A204.1 (cell line): ENCODE results near the gene TRIM33.
"Not testable (repeated sequence)": the region's sequence is repeated elsewhere in the genome, so short reads cannot be mapped to it uniquely, and the experiment has no call there.

Experiments
- FAIRE-seq: peaks from 2 replicates; lab custom pipeline; 2012; peaks lifted over from hg19 to GRCh38; lab: Jason Lieb, UNC

The TRIM33 gene

DNA sequence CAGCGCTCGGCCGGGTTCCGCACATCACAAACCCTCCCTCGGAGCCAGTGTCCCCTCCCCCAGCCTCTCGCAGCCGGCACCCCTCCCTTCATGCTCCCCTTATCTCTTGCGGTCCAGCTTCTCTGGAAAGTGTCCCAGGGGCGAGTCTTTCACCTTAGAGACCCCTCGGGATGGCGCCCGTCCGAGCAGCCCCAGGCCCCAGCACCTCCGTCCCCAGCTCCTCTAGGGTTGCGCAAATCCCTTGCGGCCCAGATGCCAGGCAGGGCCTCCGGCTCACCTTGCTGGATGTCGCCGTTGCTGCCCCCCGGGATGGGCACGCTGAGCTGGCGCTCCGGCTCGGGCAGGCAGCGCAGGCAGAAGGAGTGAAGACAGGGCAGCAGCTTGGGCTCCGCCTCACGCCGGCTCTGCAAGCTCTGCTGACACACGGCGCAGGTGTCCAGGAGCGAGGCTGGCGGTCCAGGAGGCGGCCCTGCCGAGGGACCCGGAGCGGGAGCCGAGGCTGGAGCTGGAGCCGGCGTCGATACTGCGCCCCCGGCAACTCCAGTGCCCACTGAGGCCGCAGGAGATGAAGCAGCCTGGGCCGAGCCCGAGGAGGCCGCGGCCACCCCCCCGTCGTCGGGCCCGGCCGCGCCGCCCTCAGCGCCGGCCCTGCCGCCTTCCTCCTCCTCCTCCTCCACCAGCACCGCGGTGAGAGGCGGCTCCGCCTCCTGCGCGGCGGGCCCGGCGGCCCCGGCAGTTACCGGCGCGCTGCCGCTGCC lies 550 bp downstream of the TRIM33 start:
- FAIRE-seq, result no peak

DNA sequence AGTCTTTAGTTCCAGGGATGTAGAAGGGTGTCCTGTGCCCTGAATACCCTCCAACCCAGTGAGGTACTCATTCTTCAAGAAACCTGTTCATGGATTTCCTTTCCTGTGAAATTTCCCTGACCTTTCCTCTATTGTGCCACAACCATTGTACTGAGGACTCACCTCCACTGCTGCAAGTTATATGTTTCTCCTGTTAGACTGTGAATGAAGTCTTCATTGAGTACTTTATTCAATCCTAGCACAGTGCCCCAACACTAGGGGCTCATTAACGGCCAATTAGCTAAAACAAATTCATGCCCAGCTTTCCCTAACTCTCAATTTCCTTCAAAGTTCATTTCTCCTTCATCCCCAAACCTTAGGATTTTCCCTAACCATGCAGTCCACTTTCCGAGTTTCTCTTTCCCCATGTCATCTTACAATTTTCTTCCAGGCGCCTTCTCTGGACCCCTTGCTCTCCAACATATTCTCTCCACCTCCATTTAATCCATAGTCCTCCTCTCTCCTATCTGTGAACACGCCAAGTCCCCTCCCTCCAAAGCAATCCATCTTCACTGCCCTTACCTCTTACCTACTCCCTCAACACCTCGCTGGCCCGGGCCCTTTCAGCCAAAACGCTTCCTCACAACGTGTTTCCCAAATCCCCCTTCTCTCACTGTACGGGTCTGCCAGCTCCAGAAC lies 1.3 kb downstream of the TRIM33 start:
- no peak for FAIRE-seq

DNA sequence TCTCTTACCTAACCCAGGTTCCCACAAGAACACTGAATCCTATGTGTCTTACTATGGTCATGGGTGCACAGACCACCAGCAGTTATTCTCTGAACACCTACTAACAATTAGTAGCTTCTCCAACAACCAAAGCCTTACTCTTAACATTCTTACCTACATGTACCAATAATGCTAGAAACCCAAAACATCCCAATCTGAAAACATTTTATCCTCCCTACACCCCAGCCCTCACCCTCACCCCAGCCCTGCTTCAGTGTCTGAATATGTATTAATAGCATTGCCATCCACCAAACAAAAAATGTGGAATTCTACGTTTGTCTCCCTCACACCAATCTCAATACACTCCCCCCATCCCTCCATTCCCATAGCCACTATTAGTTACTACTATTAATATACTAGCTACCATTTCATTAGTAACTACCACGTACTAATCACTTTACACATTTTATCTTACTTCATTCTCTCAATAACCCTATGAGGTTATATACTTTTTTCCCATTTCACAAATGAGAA lies 2.6 kb downstream of the TRIM33 start:
- FAIRE-seq, result no peak

GRCh38 chr1:114507513-114507912 lies 3.5 kb downstream of the TRIM33 start:
- FAIRE-seq, result no peak

DNA sequence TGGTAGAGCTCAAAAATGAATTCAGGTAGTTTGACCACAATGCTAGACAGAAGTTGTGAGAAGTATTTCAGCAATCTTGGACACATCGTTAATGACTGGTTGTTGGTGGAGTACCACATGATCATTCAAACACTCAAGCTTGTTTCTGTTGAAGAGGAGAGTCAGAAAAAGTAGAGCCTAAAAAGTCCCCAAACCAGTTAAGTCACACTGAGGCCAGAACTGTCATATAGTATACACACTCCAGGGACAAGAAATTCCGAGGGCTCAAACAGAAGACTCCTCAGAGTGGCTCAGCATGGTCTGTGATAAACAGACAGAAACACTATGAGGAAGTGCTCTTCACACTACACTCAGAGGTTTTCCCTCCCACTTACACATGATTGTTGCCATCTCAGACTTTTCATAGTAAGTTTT lies 5.8 kb downstream of the TRIM33 start:
- FAIRE-seq, result no peak

GRCh38 chr1:114503916-114504422 lies 7.0 kb downstream of the TRIM33 start:
- no peak for FAIRE-seq

- no peak for FAIRE-seq
These were observed 8.9 kb downstream of the TRIM33 start for GRCh38 chr1:114502080-114502479.

DNA sequence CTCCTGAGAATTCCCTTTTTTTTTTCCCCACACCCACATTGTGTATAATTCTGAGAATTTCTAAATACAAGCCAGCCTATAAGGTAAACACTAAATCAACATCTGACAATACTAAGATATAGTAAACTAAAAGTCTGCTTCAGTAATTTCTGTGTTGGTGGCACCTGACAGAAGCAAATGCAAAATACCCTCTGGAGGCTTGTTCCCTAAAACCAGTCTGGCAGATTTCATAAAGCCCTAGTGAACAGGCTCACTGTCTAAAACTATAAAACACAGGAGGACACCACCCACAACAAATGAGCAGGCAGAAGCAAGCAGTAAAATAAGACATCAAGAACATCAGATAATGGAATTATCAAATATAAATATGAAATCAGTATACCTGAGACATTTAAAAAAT lies 11.5 kb downstream of the TRIM33 start:
- no peak for FAIRE-seq

GRCh38 chr1:114496089-114496488 lies 14.9 kb downstream of the TRIM33 start:
- no peak for FAIRE-seq

GRCh38 chr1:114495486-114495885 lies 15.5 kb downstream of the TRIM33 start:
- no peak for FAIRE-seq

- FAIRE-seq, result no peak
These were observed 18.0 kb downstream of the TRIM33 start for GRCh38 chr1:114492978-114493377.

- no peak for FAIRE-seq
These were observed 20.7 kb downstream of the TRIM33 start for GRCh38 chr1:114490274-114490693.

DNA sequence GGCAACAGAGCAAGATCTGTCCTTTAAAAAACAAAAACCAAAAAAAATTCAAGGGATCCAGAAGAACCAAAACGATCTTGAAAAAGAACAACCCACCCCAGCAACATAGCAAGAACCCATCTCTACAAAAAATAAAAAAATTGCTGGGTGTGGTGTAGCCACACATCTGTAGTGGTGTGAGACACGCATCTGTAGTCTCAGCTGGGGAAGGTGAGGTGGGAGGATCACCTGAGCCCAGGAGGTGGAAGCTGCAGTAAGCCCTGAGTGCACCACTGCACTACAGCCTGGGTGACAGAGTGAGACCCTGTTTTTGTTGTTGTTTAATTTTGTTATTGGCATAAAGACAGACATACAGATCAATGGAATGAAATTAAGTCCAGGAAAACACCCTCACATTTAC lies 22.3 kb downstream of the TRIM33 start:
- no peak for FAIRE-seq

DNA sequence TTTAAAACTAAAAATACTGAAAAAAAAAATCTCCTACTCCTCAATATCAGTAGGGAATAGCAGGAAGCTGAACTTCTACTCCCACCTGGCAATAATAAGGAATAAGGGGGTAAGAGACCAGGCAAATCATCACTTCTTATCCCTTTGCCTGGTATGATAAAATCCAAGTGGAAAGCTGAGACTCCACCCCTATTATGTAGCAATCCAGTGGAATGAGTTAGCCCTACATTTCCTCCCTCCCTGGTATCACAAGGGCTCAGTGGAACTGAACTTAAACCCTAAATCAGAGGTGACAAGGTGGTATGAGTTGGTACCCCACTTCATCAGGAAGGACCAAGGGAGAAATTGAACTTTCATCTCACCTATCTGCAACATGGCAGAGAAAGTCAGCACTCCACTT lies 25.7 kb downstream of the TRIM33 start:
- no peak for FAIRE-seq

- FAIRE-seq, result no peak
These were observed 28.4 kb downstream of the TRIM33 start for GRCh38 chr1:114482585-114482984.

DNA sequence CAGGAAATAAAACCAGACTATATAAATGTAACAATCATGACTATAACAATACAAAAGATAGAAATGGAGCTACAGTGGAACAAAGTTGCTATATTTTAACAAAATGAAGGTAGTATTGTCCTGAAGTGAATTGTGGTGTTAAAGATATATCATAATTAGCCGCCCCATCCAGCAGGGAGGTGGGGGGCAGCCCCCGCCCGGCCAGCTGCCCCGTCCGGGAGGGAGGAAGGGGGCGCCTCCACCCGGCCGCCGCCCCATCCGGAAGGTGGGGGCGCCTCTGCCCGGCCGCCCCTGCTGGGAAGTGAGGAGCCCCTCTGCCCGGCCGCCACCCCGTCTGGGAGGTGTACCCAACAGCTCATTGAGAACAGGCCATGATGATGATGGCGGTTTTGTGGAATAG lies 31.4 kb downstream of the TRIM33 start:
- FAIRE-seq, result not testable (repeated sequence)

DNA sequence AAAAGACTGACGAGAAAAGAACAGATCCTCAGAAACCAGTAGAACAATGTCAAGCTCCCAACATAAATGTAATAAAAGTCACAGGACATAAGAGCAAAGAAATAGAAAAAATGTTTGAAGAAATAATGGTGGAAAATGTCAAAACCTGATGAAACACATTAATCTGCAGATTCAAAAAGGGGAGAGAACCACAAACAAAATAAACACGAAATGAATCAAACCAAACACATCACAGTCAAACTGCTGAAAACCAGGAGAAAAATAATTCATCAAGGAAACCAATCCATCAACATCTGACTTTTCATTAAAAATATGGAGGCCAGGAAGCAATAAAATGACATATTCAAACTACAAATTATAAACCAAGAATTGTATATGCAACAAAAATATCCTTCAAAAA lies 31.9 kb downstream of the TRIM33 start:
- FAIRE-seq, result no peak

DNA sequence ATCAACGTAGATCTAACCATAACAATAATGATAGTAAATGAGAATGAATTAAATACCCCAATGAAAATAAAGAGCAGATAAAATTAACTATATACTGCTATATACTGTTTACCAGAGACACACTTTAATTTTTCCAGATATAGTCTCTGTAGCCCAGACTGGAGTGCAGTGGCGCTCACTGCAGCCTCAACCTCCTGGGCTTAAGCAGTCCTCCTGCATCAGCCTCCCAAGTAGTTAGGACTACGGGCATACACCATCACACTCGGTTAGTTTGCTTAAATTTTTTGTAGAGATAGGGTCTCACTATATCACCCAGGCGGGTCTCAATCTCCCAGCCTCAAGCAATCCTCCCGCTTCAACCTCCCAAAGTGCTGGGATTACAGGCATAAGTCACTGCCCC lies 37.2 kb downstream of the TRIM33 start:
- FAIRE-seq, result no peak

GRCh38 chr1:114472408-114472807 lies 38.6 kb downstream of the TRIM33 start:
- FAIRE-seq, result no peak

- FAIRE-seq, result no peak
These were observed 40.3 kb downstream of the TRIM33 start for GRCh38 chr1:114470681-114471080.

DNA sequence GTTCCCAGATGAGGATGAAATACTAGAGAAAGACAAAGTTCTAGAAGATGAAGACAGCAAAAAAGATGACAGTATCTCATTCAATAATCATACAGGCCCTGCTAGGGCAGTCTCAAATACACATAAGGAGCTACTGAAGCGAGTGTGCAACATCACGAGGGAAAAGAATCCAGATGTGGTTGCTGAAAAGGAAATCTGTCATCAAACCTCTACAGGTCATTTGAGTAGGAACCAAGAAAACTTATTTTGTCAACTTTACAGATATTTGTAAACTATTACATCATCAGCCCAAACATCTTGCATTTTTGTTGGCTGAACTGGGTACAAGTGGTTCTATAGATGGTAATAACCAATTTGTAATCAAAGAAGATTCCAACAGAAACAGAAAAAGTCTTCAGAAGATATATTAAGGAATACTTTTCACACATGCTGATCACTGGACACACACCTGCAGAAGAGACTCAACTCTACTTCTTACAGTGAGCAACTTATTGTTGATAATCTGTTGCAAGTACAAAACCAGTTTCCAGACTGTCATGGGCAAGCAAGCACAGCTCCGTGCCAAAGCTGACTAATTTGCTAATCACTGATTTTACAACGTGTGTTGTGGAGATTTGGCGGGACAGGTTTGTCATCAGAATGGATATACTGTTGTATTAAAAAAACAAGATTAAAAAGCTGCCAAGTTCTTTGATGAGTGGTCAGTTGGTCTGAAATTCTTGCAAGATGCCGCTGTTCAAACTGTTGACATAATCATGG lies 42.1 kb downstream of the TRIM33 start:
- FAIRE-seq, result no peak

DNA sequence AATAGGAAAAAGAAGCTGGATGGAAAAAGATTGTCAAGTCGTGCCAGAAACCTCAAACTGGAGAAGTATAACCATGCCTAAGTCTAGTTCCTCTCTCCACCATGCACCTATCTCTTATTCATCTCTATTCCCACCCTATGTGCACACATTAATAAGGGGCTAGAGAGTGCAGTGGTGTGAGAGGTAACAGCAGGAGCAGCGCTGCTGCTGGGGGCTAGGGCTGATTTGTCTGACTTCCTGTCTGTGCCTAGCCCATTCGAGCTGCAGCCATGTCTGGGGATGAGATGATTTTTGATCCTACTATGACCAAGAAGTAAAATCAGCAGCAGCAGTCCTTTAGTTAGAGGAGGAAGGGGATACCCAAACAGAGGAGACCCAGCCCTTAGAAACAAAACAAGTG lies 43.0 kb downstream of the TRIM33 start:
- no peak for FAIRE-seq

- no peak for FAIRE-seq
These were observed 43.5 kb downstream of the TRIM33 start for GRCh38 chr1:114467491-114467890.
